Measurements from ENCODE around the gene DRAM2.

Gene DRAM2

DNA sequence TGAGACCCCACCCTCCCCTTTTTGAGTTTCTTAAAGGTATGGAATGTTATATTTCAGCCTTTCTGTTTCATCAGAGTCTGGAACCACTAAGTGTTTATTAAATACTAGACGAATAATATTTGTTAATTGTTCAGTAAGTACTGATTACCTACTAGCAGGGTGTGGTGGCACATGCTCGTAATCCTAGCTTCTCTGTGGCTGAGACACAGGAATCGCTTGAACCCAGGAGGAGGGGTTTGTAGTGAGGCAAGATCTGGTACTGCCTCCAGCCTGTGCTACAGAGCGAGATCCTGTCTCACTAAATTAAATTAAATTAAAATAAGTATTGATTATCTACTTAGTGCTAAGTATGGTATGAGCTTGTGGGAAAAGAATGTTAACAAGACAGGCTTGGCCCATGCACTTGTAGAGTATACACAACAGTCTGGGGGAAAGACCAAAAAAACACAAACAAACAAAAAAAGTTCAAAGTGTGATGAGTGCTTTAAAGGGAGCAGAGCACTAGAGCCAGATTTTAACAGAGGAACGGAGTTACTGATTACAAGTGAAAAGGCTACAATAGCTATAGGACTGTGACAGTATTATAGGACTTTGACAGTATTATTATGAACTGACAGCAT is 2.6 kb upstream of the DRAM2 start:
- no peak for DNase-seq (ENCODE audit: extremely low read depth, low read depth)

DNA sequence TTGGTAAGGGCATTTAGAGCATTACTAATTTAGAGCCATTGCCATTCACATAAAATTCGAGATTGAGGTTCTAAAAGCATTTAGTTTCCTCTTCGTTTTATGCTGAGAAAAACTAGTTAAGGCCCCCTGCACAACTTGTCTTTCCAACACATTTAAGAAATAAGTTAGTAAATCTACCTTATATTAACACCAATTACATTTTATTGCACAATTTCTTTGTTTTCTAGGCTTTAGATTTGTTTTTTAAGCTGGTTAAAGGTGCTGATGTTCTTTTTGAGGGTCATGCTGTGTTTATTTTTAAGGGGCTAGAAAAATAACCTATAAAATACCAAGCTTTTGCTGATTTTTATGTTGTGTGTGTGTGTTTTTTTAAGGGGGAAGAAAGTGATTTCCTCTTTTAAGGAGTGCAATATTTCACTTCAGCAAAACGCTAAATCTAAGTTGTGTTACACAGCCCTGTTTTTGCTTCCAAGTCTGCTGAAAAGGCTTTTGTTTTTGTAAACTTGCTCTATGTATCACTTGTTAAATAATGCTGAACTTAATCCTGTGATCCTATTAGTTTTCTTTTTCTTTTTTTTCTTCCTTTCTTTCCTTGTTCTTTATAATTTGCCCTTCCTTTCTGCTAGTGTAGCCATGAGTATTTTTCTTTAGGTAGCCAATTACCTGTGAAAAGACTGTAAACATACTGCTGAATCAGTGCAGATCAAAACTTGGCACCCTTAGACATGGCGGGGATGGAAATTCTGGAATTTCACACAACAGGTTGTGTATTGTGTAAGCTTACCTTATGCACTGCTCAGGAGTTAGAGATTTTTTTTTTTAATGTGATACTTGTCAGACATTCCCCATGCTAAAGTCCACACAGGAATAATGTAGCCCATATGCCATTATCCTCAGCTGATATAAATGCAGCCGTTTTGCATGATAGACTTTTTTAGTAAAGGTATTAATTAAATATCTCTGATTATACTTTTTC is 1.6 kb upstream of the DRAM2 start:
- TF ChIP-seq, protein P1, sequence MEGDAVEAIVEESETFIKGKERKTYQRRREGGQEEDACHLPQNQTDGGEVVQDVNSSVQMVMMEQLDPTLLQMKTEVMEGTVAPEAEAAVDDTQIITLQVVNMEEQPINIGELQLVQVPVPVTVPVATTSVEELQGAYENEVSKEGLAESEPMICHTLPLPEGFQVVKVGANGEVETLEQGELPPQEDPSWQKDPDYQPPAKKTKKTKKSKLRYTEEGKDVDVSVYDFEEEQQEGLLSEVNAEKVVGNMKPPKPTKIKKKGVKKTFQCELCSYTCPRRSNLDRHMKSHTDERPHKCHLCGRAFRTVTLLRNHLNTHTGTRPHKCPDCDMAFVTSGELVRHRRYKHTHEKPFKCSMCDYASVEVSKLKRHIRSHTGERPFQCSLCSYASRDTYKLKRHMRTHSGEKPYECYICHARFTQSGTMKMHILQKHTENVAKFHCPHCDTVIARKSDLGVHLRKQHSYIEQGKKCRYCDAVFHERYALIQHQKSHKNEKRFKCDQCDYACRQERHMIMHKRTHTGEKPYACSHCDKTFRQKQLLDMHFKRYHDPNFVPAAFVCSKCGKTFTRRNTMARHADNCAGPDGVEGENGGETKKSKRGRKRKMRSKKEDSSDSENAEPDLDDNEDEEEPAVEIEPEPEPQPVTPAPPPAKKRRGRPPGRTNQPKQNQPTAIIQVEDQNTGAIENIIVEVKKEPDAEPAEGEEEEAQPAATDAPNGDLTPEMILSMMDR (IDR thresholded peaks at IDR 0.05; ENCODE audit: low read depth, low read length), result no peak
- no peak for DNase-seq (ENCODE audit: extremely low read depth, low read depth)

More for the DNA sequence above, 2.6 kb upstream of the DRAM2 start:
- TF ChIP-seq, protein P1 (IDR thresholded peaks at IDR 0.05; ENCODE audit: low read depth, low read length), result no peak

DNA sequence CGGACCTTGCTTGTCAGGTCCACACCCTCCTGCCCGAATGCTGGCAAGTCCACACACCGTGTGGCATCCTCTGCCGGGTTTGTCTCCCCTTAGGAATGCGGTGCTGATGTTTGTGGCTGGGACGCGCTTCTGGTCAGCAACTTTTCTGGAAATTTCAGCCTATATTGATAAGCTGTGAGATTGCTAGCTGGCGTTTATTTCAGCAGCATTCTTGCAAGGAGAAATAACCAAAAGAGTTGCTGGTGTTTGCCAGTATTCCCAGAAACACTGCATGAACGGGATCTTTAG is 731 bp upstream of the DRAM2 start:
- DNase-seq (ENCODE audit: extremely low read depth, low read depth), result no peak

DNA sequence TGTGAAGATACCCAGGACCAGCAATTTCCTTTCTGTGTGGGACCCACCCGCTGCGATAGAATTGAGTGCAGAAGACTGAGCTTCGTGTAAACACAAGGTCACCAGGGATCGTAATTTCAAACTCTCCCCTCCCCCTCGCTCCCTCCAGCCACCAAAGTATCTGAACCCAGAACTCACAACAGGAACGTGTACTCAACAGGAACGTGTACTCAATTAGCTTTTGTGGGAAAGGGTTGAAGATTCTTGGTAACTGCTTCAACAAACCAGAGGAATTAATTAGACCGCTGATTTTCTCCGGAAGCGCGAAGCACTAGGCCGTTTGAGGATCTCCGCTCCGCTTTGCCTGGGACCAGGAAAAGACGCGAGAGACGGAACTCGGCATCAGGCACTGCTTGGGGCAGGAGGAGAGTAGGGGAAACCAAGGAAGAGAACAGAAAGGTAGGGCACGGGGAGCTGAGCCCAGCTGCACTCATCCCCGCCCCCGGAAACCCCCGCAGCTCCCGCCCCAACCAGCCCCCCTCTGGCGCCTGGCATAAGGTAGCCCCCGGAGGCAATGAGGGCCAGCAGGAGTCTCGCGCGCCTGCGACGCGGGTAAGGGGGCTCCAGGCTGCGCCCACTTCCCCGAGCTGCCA is 453 bp downstream of the DRAM2 start:
- DNase-seq (ENCODE audit: extremely low read depth, low read depth), result no peak
- TF ChIP-seq, protein P1 (IDR thresholded peaks at IDR 0.05; ENCODE audit: low read depth, low read length), result no peak; the same call in 1 of the 2 replicates

More for the DNA sequence above, 731 bp upstream of the DRAM2 start:
- TF ChIP-seq, protein P1 (IDR thresholded peaks at IDR 0.05; ENCODE audit: low read depth, low read length), result no peak

DNA sequence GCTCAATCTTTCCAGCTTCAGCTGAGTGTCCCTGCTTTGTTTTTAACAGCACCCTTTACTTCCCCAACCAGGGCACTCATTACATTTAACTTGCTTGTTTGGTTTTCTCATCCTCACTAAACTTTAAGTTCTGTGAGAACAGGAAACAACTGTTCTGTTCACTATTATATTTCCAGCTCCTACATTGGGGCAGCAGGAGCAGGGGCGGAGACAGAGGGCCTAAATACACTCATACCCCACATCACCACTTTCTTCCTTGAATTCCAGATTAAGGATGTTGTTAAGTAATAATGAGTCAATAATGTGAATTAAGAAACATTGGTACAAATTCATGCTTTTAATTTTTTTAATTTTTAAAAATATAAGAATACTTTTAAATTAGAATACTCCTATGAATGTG is 6.0 kb downstream of the DRAM2 start:
- TF ChIP-seq, protein P1 (IDR thresholded peaks at IDR 0.05; ENCODE audit: low read depth, low read length), result no peak
- DNase-seq (ENCODE audit: extremely low read depth, low read depth), result no peak

DNA sequence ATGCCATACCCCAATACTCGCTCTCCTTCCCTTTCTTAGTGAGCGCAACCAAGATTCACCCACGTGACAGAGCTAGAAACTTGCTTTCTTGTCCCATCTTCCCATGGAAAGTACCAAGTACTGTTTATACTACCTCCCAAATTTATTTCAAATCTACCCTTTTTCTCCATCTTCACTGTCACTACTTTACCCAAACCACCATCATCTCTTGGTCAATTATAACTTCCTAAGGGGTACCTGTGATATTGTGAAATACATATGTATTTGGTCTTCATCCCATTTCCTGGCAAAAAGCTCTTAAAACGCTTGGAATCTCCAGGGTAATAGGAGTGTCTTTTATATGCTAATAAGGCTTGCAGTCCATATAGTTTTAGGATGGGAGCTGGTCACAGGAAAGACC is 8.2 kb downstream of the DRAM2 start:
- TF ChIP-seq, protein P1 (IDR thresholded peaks at IDR 0.05; ENCODE audit: low read depth, low read length), result no peak
- no peak for DNase-seq (ENCODE audit: extremely low read depth, low read depth)

DNA sequence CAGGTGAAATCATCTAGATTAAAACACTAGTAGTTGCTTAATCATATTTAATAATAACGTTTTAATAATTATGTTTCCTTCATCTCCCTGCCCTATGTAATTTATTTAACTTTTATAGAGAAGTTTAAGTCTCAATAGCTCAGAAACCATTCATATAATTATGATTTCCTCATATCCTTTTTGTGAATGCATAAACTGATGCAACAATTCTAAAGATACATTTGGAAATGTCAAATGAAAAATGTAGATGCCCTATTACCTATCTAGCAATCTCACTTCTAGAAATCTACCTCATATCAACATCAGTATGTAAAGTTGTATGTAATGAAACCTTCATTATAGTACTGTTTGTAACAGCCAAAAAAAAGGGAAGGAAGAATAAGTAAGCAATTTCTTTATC is 10.5 kb downstream of the DRAM2 start:
- DNase-seq (ENCODE audit: extremely low read depth, low read depth), result no peak
- TF ChIP-seq, protein P1 (IDR thresholded peaks at IDR 0.05; ENCODE audit: low read depth, low read length), result no peak
